Ureter (tissue), 1 donor: Measurements from ENCODE around the gene JMJD1C. TPM values are rescaled to one million over a fixed set of nuclear protein-coding genes. Genes with fewer than 3 reads are reported as not detected.
"Not testable (repeated sequence)": the region's sequence is repeated elsewhere in the genome, so short reads cannot be mapped to it uniquely, and the experiment has no call there.

ENCODE experiments used
- DNase-seq: peaks from one replicate; pipeline ENCODE4 v3.0.0-alpha.2; 2020; ENCODE audit warnings: low spot score
- total RNA-seq: library from RNA; stranded (reverse); gene quantifications from one replicate; pipeline ENCODE4 v1.2.4, GENCODE V29; 2023
- donor health status: DM: yes; HTN: yes; CAD: no.

JMJD1C gene
- total RNA-seq, 1 donor from 2014 or later: 88.2 TPM

DNA sequence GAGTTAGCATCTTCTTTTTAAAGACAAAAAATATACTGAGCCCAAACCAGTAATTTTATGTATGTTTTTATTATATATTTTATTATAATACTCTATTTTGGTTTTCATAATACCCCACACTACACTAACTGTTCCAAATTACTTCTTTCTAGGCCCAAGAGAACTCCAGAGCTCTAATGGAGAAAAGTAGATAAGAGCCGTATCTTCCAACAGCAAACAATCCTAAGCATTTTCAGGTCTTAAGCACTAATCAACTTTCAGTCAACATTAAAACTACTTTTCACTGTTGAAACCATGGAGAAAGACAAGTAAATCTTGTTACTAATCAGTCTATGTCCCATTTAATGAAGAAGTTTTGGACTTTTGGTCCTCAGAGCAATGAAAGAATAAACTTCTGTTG, 55.1 kb downstream of the JMJD1C start:
- DNase-seq: no peak

DNA sequence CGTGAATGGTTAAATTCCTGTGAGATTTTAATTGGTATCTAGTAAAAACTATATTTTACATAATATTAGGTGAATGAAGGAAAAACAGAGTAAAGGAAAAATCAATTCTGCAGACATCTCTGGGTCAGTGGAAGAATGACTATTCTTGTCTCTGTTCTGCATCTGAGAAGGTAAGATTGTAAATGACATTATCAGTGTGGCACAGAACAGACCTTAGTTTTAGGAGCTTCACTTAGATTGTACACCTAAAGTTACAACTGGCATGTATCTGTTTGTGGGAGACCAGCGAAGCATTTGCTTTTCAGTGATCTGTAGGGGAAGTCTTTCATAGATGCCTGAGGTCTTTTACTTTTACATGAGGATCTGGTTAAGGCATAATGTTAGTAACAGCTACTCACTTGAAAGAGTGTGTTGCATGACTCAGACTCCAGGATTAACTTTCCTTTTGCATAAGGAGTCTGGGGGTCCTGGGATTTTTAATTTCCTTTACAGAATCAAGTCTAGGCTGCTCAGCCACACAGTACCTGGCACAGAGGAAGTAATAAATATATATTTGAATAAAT, 56.2 kb downstream of the JMJD1C start:
- DNase-seq: no peak

DNA sequence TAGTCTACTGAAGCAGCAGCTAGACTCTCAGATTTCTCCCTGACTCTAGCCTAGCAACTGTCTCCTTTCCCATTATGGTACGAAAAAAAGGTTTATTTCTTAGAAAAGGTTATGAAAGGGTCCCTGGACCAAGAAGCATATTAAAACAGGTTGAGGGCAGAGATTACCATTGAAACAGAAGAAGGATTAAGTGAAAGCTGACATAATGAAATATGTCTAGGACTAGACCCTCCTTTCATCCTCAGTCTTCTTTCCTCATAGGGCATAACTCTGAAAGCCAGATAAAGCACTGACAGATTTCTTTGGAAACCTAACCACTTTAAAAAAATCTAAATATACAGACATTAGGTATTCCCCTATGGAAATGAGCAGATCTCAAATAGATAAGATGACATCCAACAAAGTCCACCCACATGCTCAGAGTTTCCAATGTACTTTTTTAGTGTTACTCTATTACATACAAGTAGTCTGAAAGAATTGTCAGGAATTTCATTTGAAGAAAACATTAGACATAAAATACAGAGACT, 58.6 kb downstream of the JMJD1C start:
- no peak for DNase-seq

DNA sequence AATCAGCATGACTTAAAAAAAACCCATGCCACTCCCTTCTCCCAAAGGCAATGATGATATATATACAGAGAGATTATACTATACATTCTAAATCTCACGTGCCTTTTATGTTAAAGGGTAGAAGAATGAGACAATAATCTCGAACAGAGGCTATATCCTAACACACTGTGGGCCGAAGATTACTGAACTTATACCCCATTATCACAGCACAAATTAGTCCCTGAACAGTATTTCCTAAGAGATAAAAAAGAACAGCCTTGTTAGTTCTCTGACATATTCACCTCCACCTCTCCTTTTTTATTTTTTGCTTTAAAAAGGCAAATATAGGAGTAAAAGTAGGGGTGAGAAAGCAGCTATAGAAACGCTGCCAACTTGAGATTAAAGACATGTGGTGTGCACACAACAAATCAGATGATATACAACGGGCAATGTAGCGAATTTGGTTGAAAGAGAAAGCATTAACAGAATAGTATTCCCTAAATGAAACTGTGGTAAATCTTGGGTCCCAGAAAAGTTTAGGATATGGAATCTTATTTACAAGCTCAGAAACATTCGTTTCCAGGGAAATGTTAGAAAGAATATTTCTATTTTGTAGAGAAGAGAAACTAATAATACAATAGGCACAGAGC, 69.5 kb downstream of the JMJD1C start:
- no peak for DNase-seq

DNA sequence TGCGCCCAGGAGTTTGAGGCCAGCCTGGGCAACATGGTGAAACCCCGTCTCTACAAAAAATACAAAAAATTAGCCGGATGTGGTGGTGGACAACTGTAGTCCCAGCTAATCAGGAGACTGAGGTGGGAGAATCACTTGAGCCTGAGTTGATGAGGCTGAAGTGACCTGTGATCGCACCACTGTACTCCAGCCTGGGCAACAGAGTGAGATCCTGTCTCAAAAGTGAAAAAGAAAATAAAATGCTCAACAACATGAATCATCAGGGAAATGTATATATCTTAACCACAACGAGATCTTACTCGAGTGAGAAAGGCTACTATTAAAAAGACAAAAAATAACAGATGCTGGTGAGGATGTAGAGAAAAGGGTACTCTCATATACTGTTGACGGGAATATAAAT, 72.7 kb downstream of the JMJD1C start:
- no peak for DNase-seq

DNA sequence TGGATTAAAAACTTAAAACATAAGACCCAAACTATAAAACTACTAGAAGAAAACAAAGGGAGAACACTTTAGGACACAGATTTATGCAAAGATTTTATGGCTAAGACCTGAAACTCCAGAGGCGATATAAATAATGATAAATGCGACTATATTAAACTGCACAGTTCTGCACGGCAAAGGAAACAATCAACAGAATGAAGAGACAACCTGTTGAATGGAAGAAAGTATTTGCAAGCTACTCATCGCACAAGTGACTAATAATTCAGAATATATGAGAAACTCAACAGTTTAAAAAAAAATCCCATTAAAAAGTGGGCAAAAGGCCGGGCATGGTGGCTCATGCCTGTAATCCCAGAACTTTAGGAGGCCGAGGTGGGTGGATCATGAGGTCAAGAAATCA, 73.6 kb downstream of the JMJD1C start:
- no peak for DNase-seq

DNA sequence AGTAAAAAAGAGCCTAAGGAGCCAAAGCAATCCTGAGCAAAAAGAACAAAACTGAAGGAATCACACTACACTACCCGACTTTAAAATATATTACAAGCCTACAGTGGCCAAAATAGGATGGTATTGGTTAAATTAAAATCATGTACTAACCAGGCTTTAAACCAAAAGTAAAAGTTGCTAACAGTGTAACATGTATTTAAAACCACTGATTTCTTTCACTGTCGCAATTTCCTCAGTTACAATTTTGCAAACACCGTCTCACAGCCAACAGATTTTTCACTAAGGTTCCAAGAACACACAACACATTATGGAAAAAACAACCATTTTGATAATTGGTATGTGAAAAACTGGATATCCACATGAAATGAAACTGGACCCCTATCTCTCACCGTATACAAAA, 74.0 kb downstream of the JMJD1C start:
- DNase-seq: no peak

DNA sequence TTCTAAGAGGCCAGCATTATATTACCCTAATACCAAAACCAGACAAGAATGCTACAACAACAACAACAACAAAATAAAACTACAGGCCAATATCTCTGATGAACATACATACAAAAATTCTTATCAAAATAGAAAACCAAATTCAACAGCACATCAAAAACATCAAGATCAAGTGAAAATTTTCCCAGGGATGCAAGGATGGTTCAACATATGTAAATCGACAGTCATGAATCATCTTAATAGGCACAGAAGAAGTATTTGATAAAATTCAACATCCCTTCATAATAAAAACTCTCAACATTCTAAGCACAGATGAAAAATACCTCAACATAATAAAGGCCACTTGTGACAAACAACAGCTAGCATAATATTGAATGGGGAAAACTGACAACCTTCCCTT, 75.3 kb downstream of the JMJD1C start:
- DNase-seq: no peak

DNA sequence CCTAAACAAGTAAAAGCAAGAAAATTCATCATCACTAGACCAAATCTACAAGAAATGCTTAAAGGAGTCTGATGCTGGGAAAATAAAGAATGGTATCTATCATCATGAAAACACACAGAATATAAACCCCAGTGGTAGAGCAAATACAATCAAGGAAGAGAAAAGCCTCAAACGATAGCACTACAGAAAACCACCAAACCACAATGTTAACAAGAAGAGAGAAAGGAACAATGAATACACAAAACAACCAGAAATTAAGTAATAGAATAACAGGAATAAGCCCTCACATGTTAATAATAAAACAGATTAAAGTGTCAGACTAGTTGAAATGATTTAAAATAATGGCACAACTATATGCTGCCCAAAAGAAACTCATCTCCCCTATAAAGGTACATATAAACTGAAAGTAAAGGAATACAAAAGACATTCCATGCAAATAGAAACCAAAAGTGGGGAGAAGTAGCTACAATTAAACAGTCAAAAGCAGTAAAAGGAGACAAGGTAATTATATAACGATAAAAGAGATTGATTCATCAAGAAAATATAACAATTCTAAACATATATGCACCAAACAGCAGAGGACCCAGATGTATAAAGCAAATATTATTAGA, 77.3 kb downstream of the JMJD1C start:
- no peak for DNase-seq

DNA sequence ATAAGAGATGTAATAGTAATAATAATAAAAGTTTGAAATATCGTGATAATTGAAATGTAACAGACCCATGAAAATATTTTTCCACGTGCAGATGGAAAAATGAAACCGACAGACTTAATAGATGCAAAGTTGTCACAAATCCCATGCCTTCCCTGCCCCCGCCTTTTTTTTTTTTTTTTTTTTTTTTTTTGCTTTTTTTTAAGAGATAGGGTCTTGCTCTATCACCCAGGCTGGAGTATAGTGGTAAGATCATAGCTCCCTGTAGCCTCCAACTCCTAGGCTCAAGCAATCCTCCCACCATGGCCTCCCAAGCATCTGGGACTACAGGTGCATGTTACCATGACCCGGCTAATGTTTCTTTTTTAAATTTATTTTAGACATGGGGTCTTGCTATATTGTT, 80.5 kb downstream of the JMJD1C start:
- DNase-seq: no peak

DNA sequence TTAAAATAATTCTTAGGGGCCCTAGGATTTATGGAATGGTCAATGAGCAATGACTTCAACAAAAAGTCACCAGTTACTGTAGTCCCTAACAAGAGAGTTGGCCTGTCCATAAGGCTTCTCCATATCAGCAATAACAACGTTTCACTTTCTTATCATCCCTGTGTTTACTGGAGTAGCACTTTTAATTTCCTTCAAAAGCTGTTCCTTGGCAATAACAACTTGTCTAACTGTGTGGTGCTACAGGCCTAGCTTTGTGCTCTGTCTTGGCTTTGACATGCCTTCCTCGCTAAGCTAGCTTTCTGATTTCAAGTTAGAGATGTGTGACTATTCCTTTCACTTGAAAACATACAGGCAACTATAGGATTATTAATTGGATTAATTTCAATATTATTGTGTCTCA, 81.1 kb downstream of the JMJD1C start:
- no peak for DNase-seq

DNA sequence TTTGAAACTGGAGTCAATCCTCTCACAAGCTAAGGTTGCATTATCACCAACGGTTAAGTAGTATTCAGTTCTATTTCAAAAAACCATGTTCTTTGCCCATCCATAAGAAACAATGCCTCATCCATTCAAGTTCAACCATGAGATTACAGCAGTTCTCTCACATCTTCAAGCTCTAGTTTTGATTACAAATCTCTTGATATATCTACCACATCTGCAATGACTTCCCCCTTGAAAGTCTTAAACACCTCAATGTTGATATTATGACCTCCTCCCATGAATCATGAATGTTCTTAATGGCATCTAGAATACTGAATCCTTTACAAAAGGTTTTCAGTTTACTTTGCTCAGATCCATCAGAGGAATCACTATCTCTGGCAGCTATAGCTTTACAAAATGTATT, 81.8 kb downstream of the JMJD1C start:
- DNase-seq: no peak

DNA sequence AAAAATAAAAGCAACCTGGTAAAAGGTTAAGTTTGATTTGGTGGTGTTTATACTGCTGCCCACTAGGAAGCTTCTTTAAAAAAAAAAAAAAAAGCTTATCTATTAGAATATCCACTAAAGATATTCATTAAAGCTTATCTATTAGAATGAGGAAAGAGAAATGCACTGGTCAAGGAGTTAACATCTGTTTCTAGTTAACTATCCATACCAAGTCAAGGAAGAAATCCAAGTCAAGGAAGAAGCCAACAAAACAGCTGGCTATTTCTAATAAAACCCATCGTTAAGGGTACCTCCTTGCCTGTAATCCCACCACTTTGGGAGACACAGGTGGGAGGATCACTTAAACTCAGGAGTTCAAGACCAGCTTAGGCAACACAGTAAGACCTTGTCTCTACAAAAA, 82.6 kb downstream of the JMJD1C start:
- no peak for DNase-seq

DNA sequence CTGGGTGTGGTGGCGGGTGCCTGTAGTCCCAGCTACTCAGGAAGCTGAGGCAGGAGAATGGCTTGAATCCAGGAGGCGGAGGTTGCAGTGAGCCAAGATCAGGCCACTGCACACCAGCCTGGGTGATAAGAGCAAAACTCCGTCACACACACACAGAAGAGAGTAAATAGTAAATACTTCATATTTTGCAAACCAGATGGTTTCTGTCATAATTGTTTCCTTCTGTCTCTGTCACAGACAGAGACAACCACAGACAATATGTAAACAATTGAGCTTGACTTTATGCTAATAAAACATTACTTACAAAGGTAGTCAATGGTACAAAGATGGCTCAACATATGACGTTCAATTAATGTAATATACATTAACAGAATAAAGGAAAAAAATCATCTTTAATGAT, 83.7 kb downstream of the JMJD1C start:
- DNase-seq: no peak

DNA sequence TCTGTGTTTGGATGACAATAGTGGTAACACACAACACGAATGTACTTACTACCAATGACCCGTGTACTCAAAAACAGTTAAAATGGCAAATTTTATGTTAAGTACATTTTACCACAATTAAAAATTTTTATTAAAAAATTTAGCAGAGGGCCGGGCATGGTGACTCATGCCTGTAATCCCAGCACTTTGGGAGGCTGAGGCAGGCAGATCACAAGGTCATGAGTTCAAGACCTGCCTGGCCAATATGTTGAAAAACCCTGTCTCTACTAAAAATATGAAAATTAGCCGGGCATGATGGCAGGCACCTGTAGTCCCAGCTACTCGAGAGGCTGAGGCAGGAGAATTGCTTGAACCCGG, 88.5 kb downstream of the JMJD1C start:
- DNase-seq: not testable (repeated sequence)

DNA sequence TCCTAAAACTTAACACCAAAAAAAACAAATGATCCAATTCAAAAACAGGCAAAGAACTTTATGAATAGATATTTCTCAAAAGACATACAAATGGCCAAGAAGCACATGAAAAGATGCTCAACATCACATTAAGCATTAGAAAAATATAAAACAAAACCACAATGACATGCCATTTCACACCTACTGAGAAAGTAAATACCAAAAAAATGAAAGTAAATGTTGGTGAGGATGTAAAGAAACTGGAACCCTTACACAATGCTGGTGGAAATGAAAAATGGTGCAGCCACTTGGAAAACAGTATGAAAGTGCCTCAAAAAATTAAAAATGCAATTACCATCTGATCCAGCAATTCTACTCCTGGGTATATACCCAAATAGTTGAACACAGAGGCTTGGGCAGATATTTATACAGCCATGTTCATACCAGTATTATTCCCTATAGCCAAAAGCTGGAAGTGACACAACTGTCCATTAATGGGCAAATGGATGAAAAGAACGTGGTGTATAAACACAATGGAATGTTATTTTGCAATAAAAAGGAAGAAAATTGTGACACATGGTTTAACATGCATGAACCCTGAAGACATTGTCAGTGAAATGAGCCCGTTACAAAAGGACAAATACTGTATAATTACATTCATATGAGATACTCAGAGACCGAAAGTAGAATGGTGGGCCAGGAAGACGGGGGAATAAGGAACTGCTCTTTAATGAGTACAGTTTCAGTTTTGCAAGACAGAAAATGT, 89.0 kb downstream of the JMJD1C start:
- no peak for DNase-seq

DNA sequence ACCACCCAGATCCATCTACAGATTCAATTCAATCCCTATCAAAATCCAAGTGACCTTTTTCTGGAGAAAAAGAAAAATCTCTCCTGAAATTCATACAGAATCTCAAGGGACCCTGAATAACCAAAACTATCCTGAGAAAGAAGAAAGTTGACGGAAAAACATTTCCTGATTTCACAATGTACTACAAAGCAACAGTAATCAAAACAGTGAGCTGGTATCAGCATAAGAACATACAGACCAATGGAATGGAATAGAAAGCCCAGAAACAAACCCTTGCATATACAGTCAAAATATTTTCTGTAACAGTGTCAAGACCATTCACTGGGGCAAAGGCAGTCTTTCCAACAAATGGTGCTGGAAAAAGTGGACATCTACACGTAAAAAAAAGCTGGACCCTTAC, 89.9 kb downstream of the JMJD1C start:
- no peak for DNase-seq

DNA sequence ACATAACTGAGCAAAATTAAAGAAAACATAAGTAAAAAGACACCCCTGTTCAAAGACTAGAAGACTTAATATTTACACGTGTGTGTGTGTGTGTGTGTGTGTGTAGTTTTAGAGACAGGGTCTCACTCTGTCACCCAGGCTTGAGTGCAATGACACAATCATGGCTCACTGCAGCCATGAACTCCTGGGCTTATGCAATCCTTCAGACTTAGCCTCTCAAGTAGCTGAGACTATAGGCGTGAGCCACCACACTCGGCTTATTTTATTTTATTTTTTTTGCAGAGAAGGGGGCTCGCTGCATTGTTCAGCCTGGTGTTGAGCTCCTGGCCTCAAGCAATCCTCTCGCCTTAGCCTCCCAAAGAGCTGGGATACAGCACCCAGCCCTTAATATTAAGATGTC, 90.3 kb downstream of the JMJD1C start:
- no peak for DNase-seq

DNA sequence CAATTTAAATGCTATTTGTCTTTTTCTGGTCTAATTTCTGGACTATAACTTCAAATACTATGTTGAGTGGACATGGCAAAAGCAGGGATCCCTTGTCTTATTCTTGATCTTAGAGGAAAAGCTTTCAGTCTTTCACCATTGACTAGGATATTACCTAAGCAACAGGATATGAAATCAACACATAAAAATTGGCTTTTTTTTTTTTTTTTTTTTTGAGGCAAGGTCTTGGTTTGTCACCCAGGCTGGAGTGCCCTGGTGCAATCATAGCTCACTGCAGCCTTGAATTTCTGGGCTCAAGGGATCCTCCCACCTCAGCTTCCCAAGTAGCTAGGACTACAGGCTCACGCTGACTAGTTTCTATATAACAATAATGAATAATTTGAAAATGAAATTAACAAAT, 90.8 kb downstream of the JMJD1C start:
- DNase-seq: no peak

DNA sequence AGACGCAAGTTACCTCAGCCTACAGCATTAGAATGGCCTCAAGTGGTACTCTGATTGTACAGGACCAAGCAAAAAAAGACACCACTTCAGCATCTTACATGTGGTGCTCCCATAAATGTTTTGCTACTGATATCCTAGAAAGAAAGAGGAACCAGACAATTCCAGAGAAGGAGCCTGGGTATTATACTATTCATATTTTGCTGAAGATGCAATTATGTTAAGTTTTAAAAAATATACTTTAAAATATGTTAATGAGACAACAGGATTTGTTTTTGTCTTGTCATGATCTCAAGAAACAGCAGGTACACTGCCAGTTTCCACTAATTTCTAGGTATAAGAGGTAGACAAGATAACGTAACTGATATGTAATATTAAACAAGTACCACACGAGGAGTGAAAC, 92.6 kb downstream of the JMJD1C start:
- no peak for DNase-seq

DNA sequence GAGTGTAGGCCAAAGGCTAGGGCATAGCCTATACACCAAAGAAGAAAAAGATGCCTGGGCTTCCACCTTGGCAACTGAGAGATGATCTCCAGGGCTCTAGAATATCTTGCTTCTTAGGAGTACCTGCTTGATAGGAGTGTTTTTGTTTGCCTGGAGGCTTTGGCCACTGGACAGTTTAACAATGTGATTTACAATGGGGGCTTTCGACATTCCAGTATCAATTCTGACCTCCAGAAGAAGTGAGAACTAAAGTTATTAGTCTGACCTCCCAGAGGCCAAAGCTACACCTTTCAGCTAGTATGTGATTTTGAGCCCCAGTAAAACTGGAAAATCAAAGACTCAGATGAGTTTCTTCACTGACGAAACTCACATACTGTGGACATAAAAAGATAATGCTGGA, 96.1 kb downstream of the JMJD1C start:
- DNase-seq: no peak

DNA sequence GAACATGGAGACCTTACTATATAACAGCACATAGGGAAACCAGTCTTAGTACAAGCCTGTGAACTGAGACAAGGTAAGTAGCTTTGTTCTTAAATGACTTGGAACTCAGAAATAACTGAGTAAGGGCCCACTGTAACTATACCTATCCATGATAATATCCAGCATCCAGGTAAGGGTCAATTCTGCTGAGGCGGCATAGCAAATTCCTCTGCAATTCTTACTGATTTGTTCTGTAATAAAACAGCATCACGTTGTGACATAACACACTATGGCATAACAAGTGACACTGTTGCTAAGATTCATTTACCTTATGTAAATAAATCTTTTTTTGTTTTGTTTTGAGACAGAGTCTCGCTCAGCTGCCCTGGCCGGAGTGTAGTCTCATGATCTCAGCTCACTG, 97.4 kb downstream of the JMJD1C start:
- DNase-seq: no peak

DNA sequence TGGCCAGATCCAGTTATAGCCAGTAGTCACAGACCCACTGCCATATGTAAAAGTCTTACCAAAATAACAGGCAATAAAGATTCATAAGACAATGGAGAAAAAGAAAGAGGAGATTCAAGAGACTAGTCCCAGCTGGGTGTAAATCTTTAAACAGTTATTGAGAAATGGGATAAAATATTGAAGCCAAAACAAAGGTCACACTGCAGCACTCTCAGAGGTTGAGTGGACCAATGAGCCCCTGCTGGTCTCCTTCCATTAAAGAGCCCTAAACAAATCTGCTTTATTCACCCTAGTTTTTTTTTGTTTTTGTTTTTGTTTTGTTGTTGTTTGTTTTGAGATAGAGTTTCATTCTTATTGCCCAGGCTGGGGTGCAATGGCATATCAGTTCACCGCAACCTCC, 98.8 kb downstream of the JMJD1C start:
- DNase-seq: no peak
